Astrocyte of the cerebellum (primary cell): ENCODE measurements around the gene MSANTD7.

ENCODE experiments used
- DNase-seq: peaks from one replicate; pipeline ENCODE4 v3.0.0-alpha.2; 2011; ENCODE audit warnings: low read depth
- H3K4me3 ChIP-seq: 2 replicates; pipeline ENCODE4 v1.5.1; 2011; ENCODE audit warnings: mild to moderate bottlenecking, low read depth, low read length, moderate library complexity
- CTCF ChIP-seq: IDR thresholded peaks from 2 replicates; pipeline ENCODE4 v1.5.1; 2012; ENCODE audit warnings: low read length, low read depth, moderate library complexity, mild to moderate bottlenecking; ENCODE audit errors: missing control alignments
- in situ Hi-C: cut with HindIII; loops from 2 replicates; pipeline ENCODE4 v1.10.0; 2017; ENCODE audit warnings: low sequenced_read_pairs

MSANTD7 gene, protein sequence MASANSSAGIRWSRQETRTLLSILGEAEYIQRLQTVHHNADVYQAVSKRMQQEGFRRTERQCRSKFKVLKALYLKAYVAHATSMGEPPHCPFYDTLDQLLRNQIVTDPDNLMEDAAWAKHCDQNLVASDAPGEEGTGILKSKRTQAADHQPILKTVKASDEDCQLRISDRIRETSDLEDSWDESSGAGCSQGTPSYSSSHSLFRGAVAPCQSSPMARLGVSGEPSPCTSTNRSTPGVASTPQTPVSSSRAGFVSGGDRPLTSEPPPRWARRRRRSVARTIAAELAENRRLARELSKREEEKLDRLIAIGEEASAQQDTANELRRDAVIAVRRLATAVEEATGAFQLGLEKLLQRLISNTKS

DNA sequence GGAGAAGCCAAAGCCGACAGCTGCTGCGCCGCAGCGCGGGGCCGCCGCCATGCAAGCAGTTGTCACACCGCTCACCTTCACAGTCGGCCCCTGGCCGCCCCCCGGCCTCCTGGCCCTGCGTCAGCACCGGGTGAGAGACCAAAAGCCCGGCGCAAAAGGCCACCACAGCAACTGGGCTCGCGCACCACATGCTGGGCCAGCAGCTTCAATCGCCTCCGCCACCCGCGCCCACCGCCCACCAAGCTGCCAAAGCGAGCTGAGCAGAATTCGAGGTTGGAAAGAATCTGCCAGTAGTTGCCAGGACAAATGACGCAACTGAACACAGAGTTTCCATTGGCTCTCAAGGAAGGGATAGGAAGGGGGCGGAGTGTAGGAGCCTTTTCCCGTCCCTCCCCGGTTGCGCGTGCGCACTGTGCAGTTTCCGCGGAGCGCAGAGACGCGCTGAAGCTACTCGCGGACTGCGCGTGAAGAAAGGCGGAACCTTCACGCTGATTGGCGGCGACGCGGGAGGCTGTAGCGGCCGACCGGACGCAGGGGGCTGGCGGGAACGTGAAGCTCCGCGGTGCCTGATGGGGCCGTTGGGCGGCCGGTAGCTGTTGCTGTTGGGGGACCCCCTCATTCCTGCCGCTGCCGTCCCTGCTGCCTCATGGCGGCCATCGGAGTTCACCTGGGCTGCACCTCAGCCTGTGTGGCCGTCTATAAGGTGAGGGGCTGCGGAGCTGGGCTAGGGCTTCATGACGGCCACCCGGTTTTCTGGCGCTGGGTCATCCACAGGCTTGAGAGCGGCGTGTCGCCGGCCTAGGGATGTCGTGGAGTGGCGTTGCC, at the start of gene MSANTD7, which contains the start of the genes CDNF and HSPA14:
Gene MSANTD7 (plus strand): TSS at position 550 of the 825 bp plus-strand sequence. CDS start 3,979 bp downstream, outside the sequence.
Gene CDNF (minus strand): TSS at position 281 of the 825 bp plus-strand sequence. CDS start 91 bp downstream, at position 190.
Gene HSPA14 (plus strand): TSS at position 550 of the 825 bp plus-strand sequence. CDS start 97 bp downstream, at position 647.
- H3K4me3 ChIP-seq = peak within 1 kb of the TSS; percentile 93
- TF ChIP-seq CTCF = no peak
- in situ Hi-C loops = no loop called here
- DNase-seq = peak; percentile 99

GRCh38 chr10:14798636-14799035, 39.5 kb upstream of the MSANTD7 start:
- no peak overlapping the region for H3K4me3 ChIP-seq
- in situ Hi-C loops = no loop called here

GRCh38 chr10:14800397-14800796, 37.7 kb upstream of the MSANTD7 start:
- no peak overlapping the region for H3K4me3 ChIP-seq
- in situ Hi-C loops = no loop called here
- no peak for TF ChIP-seq CTCF
- DNase-seq = no peak

More at GRCh38 chr10:14798636-14799035, 39.5 kb upstream of the MSANTD7 start:
- TF ChIP-seq CTCF = no peak
- DNase-seq = no peak

DNA sequence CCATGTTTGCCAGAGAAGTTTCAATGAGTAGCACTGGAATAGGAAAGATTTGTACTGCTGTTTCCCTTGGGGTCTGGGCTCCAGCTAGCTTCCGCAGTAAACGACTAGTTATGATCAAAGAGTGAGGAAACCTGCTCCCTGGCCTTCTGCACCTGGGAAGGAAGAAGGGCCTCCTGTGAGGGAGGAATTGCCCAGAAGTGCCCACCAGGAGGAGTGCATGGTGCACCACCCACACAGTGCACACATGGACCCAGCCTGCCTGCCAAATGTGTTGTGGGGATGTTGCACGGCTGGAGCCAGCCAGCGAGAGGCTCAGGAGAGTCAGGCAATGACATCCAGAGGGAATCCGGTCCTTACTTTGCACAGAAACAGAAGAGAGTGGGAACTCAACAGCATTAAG, 36.4 kb upstream of the MSANTD7 start:
- TF ChIP-seq CTCF = no peak
- no peak for DNase-seq
- in situ Hi-C loops = no loop called here
- no peak overlapping the region for H3K4me3 ChIP-seq

DNA sequence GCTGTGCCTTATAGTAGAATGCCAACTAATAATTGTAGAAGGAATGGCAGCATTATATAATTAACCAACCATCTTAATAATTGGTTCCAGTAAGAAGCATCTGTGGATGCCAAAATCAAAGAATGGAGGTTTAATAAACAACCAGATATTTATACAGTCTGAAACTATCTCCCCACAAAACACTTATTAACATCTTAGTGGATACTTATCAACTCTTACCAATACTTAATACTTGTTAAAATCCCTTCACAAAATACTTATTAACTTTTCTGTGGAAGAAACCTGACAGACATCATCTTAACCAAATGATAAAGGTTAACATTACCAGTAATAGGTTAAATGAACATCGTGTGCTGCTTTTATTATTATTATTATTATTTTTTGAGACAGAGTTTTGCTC, 34.3 kb upstream of the MSANTD7 start:
- in situ Hi-C loops = no loop called here
- TF ChIP-seq CTCF = no peak
- DNase-seq = no peak
- H3K4me3 ChIP-seq = no peak overlapping the region

GRCh38 chr10:14806318-14806717, 31.8 kb upstream of the MSANTD7 start:
- DNase-seq = no peak
- TF ChIP-seq CTCF = no peak
- in situ Hi-C loops = no loop called here
- no peak overlapping the region for H3K4me3 ChIP-seq
